Measurements from ENCODE around the gene CKAP2L. TPM values are rescaled to one million over a fixed set of nuclear protein-coding genes. Genes with fewer than 3 reads are reported as not detected.

Gene CKAP2L
- total and polyA plus RNA-seq, 9 of the 15 experiments (the other 6 are each of a cell fraction or from before 2014, with no cell fraction given): 10.4 to 21.9 (median 14.2) TPM

DNA sequence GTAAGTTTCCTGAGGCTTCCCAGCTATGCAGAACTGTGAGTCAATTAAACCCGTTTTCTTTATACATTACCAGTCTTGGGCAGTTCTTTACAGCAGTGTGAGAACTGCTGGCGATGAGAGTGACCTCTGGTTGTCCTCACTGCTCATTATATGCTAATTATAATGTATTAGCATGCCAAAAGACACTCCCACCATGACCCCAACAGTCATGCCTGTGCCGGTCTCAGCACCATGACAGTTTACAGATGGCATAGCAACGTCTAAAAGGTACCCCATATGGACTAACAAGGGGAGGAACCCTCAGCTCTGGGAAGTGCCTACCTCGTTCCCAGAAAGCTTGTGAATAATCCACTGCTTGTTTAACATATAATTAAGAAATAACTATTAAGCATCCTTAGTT is 28.0 kb upstream of the CKAP2L start:
- WGBS (ENCODE audit: insufficient coverage, low coverage, missing lambda C conversion rate): 64% methylated on average over 5 of the region's 5 CpGs
- ChIA-PET POLR2A (interaction anchor here (2.0 kb wide), 1 partner anchor 12 kb away, joined by 7 read pairs; no protein-coding TSS in a partner anchor), CTCF (ENCODE audit: low intra/inter-chr PET ratio) (no interaction called here)
- no peak overlapping the region for H3K9ac ChIP-seq (ENCODE audit: insufficient read depth in 1 of 2, low read depth in 2 of 2, low read length in 2 of 2)
- H3K27ac ChIP-seq (ENCODE audit: extremely low read depth, low read depth, low read length): no peak overlapping the region
- H3K79me2 ChIP-seq (ENCODE audit: control insufficient read depth, insufficient read depth, low read length): no peaks in the 10 kb centered on the region
- 0 out of 2 replicates have a peak, but pooled peaks cover 4% of the 10 kb centered on the region for H3K9me3 ChIP-seq (replicated peaks; ENCODE audit: control insufficient read depth, insufficient read depth, low read depth, low read length)
- no TSS peak for BruUV-seq (replicated peaks)
- no peak overlapping the region for H3K4me3 ChIP-seq
- DNase-seq (ENCODE audit: extremely low read depth in 1 of 4, low spot score in 3 of 4): no peak
- H3K27me3 ChIP-seq (ENCODE audit: control insufficient read depth in 2 of 2, insufficient read depth in 2 of 2, low read length in 2 of 2): no peaks in the 10 kb centered on the region
- no peak for ATAC-seq
- FAIRE-seq: no peak
- no peak overlapping the region for H2AFZ ChIP-seq (ENCODE audit: low read depth, low read length)
- H4K20me1 ChIP-seq (replicated peaks; ENCODE audit: control insufficient read depth, insufficient read depth, low read length): no peaks in the 10 kb centered on the region
- H3K4me1 ChIP-seq (replicated peaks in 1 of 2; ENCODE audit: control insufficient read depth in 2 of 2, insufficient read depth in 2 of 2, low read length in 2 of 2): peaks cover 0 to 39% of the 10 kb centered on the region in 2 experiments; a peak in 4 of 5 replicates
- in situ Hi-C loops (cut with MboI): no loop called here
- intact Hi-C loops (cut with micrococcal nuclease): no loop called here
- TF ChIP-seq DMBX1 (CRISPR knock-in tag; IDR thresholded peaks at IDR 0.05; ENCODE audit: borderline replicate concordance): 0 out of 2 replicates have a peak, but pooled peaks have one; percentile 11
- TF ChIP-seq, protein P1, sequence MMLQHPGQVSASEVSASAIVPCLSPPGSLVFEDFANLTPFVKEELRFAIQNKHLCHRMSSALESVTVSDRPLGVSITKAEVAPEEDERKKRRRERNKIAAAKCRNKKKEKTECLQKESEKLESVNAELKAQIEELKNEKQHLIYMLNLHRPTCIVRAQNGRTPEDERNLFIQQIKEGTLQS (IDR thresholded peaks at IDR 0.05): no peak
- TF ChIP-seq, protein P1 (CRISPR knock-in tag; conservative IDR thresholded peaks at IDR 0.05): no peak
- H3K4me2 ChIP-seq (ENCODE audit: insufficient read depth, low read length): no peak overlapping the region
- H3K9me1 ChIP-seq (ENCODE audit: control insufficient read depth, insufficient read depth, low read length): no peaks in the 10 kb centered on the region
- H3K36me3 ChIP-seq (ENCODE audit: control insufficient read depth, insufficient read depth, low read length): no peaks in the 10 kb centered on the region

DNA sequence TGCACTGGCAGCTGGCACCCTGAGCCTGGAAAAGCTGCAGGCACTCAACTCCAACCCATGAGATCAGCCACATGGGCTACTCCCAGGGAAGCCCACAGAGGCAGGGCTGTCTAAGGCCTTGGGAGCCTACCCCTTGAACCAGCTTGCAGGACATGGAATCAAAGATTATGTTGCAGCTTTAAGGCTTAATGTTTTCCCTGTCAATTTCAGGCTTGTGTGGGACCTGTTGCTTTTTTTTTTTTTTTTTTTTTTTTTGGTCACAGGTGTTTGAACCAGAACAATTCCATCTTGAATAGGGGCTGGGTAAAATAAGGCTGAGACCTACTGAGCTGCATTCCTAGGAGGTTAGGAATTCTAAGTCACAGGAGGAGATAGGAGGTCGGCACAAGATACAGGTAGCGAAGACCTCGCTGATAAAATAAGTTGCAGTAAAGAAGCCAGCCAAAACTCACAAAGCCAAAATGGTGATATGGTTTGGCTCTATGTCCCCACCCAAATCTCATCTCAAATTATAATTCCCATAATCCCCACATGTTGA is 27.4 kb upstream of the CKAP2L start:
- H3K9me3 ChIP-seq (replicated peaks; ENCODE audit: control insufficient read depth, insufficient read depth, low read depth, low read length): 0 out of 2 replicates have a peak, but pooled peaks cover 4% of the 10 kb centered on the region
- peaks cover 0 to 40% of the 10 kb centered on the region in 2 experiments; a peak in 4 of 5 replicates for H3K4me1 ChIP-seq (replicated peaks in 1 of 2; ENCODE audit: control insufficient read depth in 2 of 2, insufficient read depth in 2 of 2, low read length in 2 of 2)
- intact Hi-C loops (cut with micrococcal nuclease) (no loop called here), in situ Hi-C loops (cut with MboI) (no loop called here)
- no TSS peak for BruUV-seq (replicated peaks)
- H3K36me3 ChIP-seq (ENCODE audit: control insufficient read depth, insufficient read depth, low read length): no peaks in the 10 kb centered on the region
- H3K27me3 ChIP-seq (ENCODE audit: control insufficient read depth in 2 of 2, insufficient read depth in 2 of 2, low read length in 2 of 2): no peaks in the 10 kb centered on the region
- POLR2A ChIA-PET: interaction anchor here (0.6 kb wide), 1 partner anchor 442 kb away, joined by 3 read pairs; no protein-coding TSS in a partner anchor
- H4K20me1 ChIP-seq (replicated peaks; ENCODE audit: control insufficient read depth, insufficient read depth, low read length): no peaks in the 10 kb centered on the region
- no peak overlapping the region for H2AFZ ChIP-seq (ENCODE audit: low read depth, low read length)
- H3K9me1 ChIP-seq (ENCODE audit: control insufficient read depth, insufficient read depth, low read length): no peaks in the 10 kb centered on the region
- H3K79me2 ChIP-seq (ENCODE audit: control insufficient read depth, insufficient read depth, low read length): no peaks in the 10 kb centered on the region
- H3K4me3 ChIP-seq: no peak overlapping the region
- no peak overlapping the region for H3K9ac ChIP-seq (ENCODE audit: insufficient read depth in 1 of 2, low read depth in 2 of 2, low read length in 2 of 2)
- ATAC-seq (no peak), DNase-seq (ENCODE audit: extremely low read depth in 1 of 4, low spot score in 3 of 4) (no peak), FAIRE-seq (no peak)
- 56% methylated on average over 3 of the region's 3 CpGs for WGBS (ENCODE audit: insufficient coverage, low coverage, missing lambda C conversion rate)
- no peak overlapping the region for H3K4me2 ChIP-seq (ENCODE audit: insufficient read depth, low read length)
- TF ChIP-seq RBBP5 (IDR thresholded peaks at IDR 0.05; ENCODE audit: borderline replicate concordance, insufficient read depth, low read length, poor library complexity, severe bottlenecking) (no peak), GATA2 (CRISPR knock-in tag; IDR thresholded peaks at IDR 0.05) (no peak), CXXC5 (CRISPR knock-in tag; IDR thresholded peaks at IDR 0.05) (0 out of 2 replicates have a peak, but pooled peaks have one; percentile 22), ZNF511 (CRISPR knock-in tag; IDR thresholded peaks at IDR 0.05) (no peak), ZNF408 (CRISPR knock-in tag; IDR thresholded peaks at IDR 0.05; ENCODE audit: low read depth) (no peak), ZFP91 (CRISPR knock-in tag; IDR thresholded peaks at IDR 0.05) (no peak), MEF2A (IDR thresholded peaks at IDR 0.05; ENCODE audit: control insufficient read depth, low read depth, low read length) (no peak)
- CTCF ChIA-PET (ENCODE audit: low intra/inter-chr PET ratio): no interaction called here
- no peak overlapping the region for H3K27ac ChIP-seq (ENCODE audit: extremely low read depth, low read depth, low read length)
